CD4-positive, alpha-beta T cell (primary cell): ENCODE data around the gene BLCAP. TPM values are rescaled to one million over a fixed set of nuclear protein-coding genes. Genes with fewer than 3 reads are reported as not detected.
"Not testable (repeated sequence)": the region's sequence is repeated elsewhere in the genome, so short reads cannot be mapped to it uniquely, and the experiment has no call there.

Experiments
- ATAC-seq: fragments of 200-7000 bp; cut with Tn5 transposase; one replicate; pipeline ENCODE4 v1.10.0; 2022; ENCODE audit warnings: mild to moderate bottlenecking; ENCODE audit not compliant: poor library complexity
- CTCF ChIA-PET: fragments of 350-600 bp; sonication (Branson Sonifier 250); formaldehyde crosslinking; loops from one replicate; lab custom pipeline; 2021; ENCODE audit warnings: antibody characterized with exemption, inconsistent platforms; lab: Charles Lee
- POLR2A ChIA-PET: fragments of 350-600 bp; sonication (Branson Sonifier 250); formaldehyde crosslinking; loops from one replicate; lab custom pipeline; 2021; ENCODE audit warnings: antibody characterized with exemption, inconsistent platforms; lab: Charles Lee
- DNase-seq, 14 experiments: peaks; one replicate each; pipeline ENCODE4 v3.0.0-alpha.2; 2013 to 2020; ENCODE audit warnings: mixed read lengths in 2 of 14
- H3K27ac ChIP-seq, 2 donors: one replicate each; pipeline versions ENCODE4 v1.5.1 to v1.7.0; 2013; ENCODE audit warnings: low read length in 2 of 2, low read depth in 1 of 2, mild to moderate bottlenecking in 1 of 2
- H3K27me3 ChIP-seq, 2 experiments: 1 replicate in 1 of 2; 2 replicates in 1 of 2; pipeline versions ENCODE4 v1.6.1 to v1.7.0; 2013; ENCODE audit warnings: low read length in 2 of 2, control low read depth in 1 of 2, mild to moderate bottlenecking in 1 of 2, moderate library complexity in 1 of 2; ENCODE audit not compliant: insufficient read depth in 2 of 2, control insufficient read depth in 1 of 2
- H3K36me3 ChIP-seq: one replicate; pipeline ENCODE4 v1.6.1; 2013; ENCODE audit warnings: low read length, control low read depth; ENCODE audit not compliant: insufficient read depth
- H3K4me1 ChIP-seq: one replicate; pipeline ENCODE4 v1.6.1; 2013; ENCODE audit warnings: low read length, control low read depth; ENCODE audit not compliant: insufficient read depth
- H3K4me3 ChIP-seq: one replicate; pipeline ENCODE4 v1.5.1; 2013; ENCODE audit warnings: mild to moderate bottlenecking, low read length, moderate library complexity
- H3K9me3 ChIP-seq, 2 experiments: 1 replicate in 1 of 2; 2 replicates in 1 of 2; pipeline versions ENCODE4 v1.6.1 to v1.7.0; 2013; ENCODE audit warnings: low read length in 2 of 2, mild to moderate bottlenecking in 2 of 2, control low read depth in 1 of 2, moderate library complexity in 1 of 2; ENCODE audit not compliant: control insufficient read depth in 1 of 2, insufficient read depth in 1 of 2
- H3K27ac Mint-ChIP-seq: one replicate; pipeline ENCODE4 v1.8.0; 2020; ENCODE audit warnings: mixed read lengths
- H3K27me3 Mint-ChIP-seq: one replicate; pipeline ENCODE4 v1.8.0; 2021; ENCODE audit warnings: mixed read lengths
- H3K36me3 Mint-ChIP-seq: one replicate; pipeline ENCODE4 v1.8.0; 2021; ENCODE audit warnings: low read depth, mixed read lengths
- H3K4me1 Mint-ChIP-seq: one replicate; pipeline ENCODE4 v1.8.0; 2021; ENCODE audit warnings: low read depth, mixed read lengths
- H3K4me3 Mint-ChIP-seq: one replicate; pipeline ENCODE4 v1.8.0; 2020; ENCODE audit warnings: mild to moderate bottlenecking, mixed read lengths
- H3K9me3 Mint-ChIP-seq: one replicate; pipeline ENCODE4 v1.8.0; 2020; ENCODE audit warnings: mixed read lengths
- intact Hi-C, 2 experiments: fragments of 100-400 bp; cut with DNase I in 1 of 2; cut with micrococcal nuclease in 1 of 2; formaldehyde crosslinking; loops; one replicate each; pipeline versions ENCODE4 v1.15.1 to v1.9.0; 2023 to 2025; cut with DNase I, micrococcal nuclease
- total RNA-seq, 174 experiments: library from RNA in 2 of 174; stranded (reverse) in 2 of 174; gene quantifications; one replicate each; pipeline ENCODE4 v1.2.3 and lab custom pipeline; 2021 to 2026
- TF ChIP-seq, protein P1 (sequence below): fragments of 200-600 bp; IDR thresholded peaks from one replicate; pipeline ENCODE4 v1.8.0; 2022; ENCODE audit warnings: antibody characterized with exemption, mild to moderate bottlenecking

The BLCAP gene
- total RNA-seq, 2 experiments from 2014 or later, result 59.4 to 60.1 TPM

DNA sequence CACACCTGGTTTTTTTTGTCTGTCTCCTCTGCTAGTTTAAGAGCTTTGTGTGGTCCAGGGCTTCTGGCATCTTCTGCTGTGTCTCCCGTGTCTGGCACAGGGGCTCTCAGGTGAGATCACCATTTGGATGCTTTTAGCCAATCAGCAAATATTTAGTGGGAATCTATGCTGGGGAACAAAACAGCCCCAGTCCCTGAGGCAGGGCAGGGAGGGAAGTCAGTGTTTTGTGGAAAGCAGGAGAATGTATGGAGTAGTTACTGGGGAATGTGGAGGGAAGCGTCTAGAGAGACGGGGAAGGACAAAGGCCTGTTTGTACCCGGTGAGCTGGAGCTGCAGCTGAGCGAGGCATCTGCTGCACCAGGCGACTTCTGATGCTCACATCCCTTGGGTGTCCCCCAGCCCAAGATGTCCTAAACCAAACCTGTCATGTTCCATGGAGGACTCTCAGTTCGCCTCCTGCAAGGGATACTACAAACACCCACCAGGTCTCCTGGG, 55.9 kb downstream of the BLCAP start:
- no peak overlapping the region for H3K4me3 Mint-ChIP-seq
- ChIA-PET CTCF (no interaction called here), POLR2A (no interaction called here)
- no peaks in the 10 kb centered on the region for H3K36me3 Mint-ChIP-seq
- intact Hi-C loops, result no loop called here
- TF ChIP-seq, protein P1, sequence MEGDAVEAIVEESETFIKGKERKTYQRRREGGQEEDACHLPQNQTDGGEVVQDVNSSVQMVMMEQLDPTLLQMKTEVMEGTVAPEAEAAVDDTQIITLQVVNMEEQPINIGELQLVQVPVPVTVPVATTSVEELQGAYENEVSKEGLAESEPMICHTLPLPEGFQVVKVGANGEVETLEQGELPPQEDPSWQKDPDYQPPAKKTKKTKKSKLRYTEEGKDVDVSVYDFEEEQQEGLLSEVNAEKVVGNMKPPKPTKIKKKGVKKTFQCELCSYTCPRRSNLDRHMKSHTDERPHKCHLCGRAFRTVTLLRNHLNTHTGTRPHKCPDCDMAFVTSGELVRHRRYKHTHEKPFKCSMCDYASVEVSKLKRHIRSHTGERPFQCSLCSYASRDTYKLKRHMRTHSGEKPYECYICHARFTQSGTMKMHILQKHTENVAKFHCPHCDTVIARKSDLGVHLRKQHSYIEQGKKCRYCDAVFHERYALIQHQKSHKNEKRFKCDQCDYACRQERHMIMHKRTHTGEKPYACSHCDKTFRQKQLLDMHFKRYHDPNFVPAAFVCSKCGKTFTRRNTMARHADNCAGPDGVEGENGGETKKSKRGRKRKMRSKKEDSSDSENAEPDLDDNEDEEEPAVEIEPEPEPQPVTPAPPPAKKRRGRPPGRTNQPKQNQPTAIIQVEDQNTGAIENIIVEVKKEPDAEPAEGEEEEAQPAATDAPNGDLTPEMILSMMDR, result no peak
- Histone ChIP-seq H3K27ac (no peak overlapping the region), H3K4me1 (no peaks in the 10 kb centered on the region), H3K36me3 (no peaks in the 10 kb centered on the region), H3K9me3 (no peaks in the 10 kb centered on the region), H3K27me3 (no peaks in the 10 kb centered on the region), H3K4me3 (no peak overlapping the region)
- peaks cover 35% of the 10 kb centered on the region for H3K27me3 Mint-ChIP-seq
- no peak for ATAC-seq
- no peaks in the 10 kb centered on the region for H3K4me1 Mint-ChIP-seq
- DNase-seq, result no peak
- H3K9me3 Mint-ChIP-seq, result peaks cover 2% of the 10 kb centered on the region
- no peak overlapping the region for H3K27ac Mint-ChIP-seq

DNA sequence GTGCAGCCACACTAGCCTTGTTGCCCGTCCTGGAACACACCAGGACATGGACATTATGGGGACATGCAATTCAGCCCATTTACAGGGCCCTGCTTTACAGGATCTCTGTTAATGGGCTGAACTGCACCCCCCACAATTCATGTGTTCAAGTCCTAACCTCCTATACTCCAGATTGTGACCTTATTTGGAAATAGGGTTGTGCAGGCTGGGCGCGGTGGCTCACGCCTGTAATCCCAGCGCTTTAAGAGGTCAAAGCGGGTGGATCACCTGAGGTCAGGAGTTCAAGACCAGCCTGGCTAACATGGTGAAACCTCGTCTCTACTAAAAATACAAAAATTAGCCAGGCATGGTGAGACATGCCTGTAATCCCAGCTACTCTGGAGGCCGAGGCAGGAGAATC, 57.5 kb downstream of the BLCAP start:
- H3K27me3 ChIP-seq, DNase-seq, H3K27ac ChIP-seq, H3K36me3 ChIP-seq, H3K4me3 ChIP-seq, H3K27ac Mint-ChIP-seq, H3K9me3 Mint-ChIP-seq, H3K4me1 Mint-ChIP-seq, intact Hi-C loops, ATAC-seq, H3K36me3 Mint-ChIP-seq, H3K9me3 ChIP-seq, CTCF ChIA-PET, H3K4me1 ChIP-seq, POLR2A ChIA-PET, H3K4me3 Mint-ChIP-seq: not testable (repeated sequence)
- peaks cover 40% of the 10 kb centered on the region for H3K27me3 Mint-ChIP-seq

DNA sequence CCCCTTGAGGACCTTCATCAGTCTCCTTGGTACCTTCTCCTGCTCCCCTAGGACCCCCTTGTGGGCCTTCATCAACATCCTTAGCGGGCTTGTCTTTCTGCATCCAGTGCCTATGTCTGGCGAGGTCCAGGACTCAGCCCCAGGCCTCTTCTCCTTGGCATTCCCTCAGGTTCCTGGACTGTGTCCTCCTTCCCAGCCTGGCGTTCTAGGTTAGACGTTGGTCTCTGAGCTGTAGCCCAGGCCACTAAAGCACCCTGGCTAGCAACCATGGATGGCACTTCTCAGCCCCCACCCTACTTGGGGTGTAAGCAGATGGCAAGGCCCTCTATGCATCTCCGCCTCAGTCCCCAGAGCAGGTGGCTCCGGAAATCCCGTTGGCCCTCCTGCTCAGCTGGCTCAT, 58.1 kb downstream of the BLCAP start:
- ATAC-seq, result no peak
- no peaks in the 10 kb centered on the region for H3K4me1 ChIP-seq
- H3K27me3 Mint-ChIP-seq, result peaks cover 34% of the 10 kb centered on the region
- H3K27me3 ChIP-seq, result no peaks in the 10 kb centered on the region
- H3K4me1 Mint-ChIP-seq, result no peaks in the 10 kb centered on the region
- H3K36me3 ChIP-seq, result no peaks in the 10 kb centered on the region
- CTCF ChIA-PET, result no interaction called here
- TF ChIP-seq, protein P1, result no peak
- POLR2A ChIA-PET, result no interaction called here
- no peaks in the 10 kb centered on the region for H3K9me3 Mint-ChIP-seq
- no peaks in the 10 kb centered on the region for H3K36me3 Mint-ChIP-seq
- no peaks in the 10 kb centered on the region for H3K9me3 ChIP-seq
- intact Hi-C loops, result no loop called here
- H3K4me3 Mint-ChIP-seq, result no peak overlapping the region
- H3K4me3 ChIP-seq, result no peak overlapping the region
- H3K27ac ChIP-seq, result no peak overlapping the region
- no peak overlapping the region for H3K27ac Mint-ChIP-seq
- no peak for DNase-seq

DNA sequence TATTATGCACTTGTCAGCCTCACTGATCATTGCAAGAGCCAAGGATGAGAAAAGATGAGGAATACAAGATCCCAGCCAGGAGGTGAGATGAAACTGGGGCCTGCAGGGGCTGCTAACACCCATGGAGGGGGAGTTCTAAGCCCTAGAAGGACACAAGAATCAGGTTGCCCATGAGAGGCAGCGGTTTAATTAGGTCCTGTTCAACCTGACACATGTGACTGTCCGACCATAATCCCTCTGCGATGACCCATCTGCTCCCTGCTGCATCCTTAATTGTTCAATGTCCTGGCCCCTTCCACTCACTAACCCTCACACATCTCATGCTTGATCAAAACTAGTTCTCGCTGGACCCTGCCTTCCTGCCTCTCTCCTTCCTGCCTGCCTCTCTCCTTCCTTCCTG, 58.8 kb downstream of the BLCAP start:
- H3K27ac ChIP-seq, result no peak overlapping the region
- H3K9me3 ChIP-seq, result no peaks in the 10 kb centered on the region
- ChIA-PET CTCF (no interaction called here), POLR2A (no interaction called here)
- H3K4me3 ChIP-seq, result no peak overlapping the region
- TF ChIP-seq, protein P1, result no peak
- no peaks in the 10 kb centered on the region for H3K9me3 Mint-ChIP-seq
- intact Hi-C loops, result no loop called here
- H3K27me3 ChIP-seq, result no peaks in the 10 kb centered on the region
- ATAC-seq (no peak), DNase-seq (no peak)
- H3K36me3 ChIP-seq, result no peaks in the 10 kb centered on the region
- H3K4me1 Mint-ChIP-seq, result no peaks in the 10 kb centered on the region
- no peak overlapping the region for H3K4me3 Mint-ChIP-seq
- H3K27ac Mint-ChIP-seq, result no peak overlapping the region
- no peaks in the 10 kb centered on the region for H3K4me1 ChIP-seq
- H3K36me3 Mint-ChIP-seq, result no peaks in the 10 kb centered on the region
- peaks cover 31% of the 10 kb centered on the region for H3K27me3 Mint-ChIP-seq
